ENCODE measurements around the gene STXBP1. TPM values are rescaled to one million over a fixed set of nuclear protein-coding genes. Genes with fewer than 3 reads are reported as not detected.

The STXBP1 gene
- total and polyA plus RNA-seq, 2 experiments from 2014 or later = 48.6 to 50.4 TPM

DNA sequence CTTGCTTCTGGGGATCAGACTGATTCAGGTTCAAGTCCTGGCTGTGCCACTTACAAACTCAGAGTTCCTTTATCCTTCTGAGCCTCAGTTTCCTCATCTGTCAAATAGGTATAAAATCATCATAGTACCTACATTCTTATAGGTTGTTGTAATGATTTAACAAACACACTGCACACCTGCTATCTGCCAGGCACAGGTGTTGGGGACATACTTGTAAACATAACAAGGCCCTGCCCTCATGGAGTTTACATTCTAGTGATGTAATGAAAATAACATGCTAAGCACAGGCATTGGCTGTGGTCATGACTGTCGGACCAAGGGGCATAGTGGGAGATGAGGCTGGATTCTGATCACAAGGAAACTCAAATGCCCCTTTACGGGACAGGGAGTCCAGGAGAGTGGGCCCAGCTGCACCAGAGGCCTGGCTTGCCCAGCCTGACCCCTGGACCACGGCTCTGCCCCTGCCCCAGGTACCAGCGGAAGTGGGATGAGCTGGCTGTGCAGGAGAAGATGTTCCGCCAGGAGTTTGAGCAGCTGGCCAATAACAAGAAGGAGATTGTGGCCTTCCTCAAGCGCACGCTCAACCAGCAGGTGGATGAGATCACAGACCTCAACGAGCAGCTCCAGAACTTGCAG is 97.0 kb downstream of the STXBP1 start (continued):
- TF ChIP-seq REST (IDR thresholded peaks at IDR 0.05; ENCODE audit: unreplicated experiment) = no peak
- TF ChIP-seq, protein P1, sequence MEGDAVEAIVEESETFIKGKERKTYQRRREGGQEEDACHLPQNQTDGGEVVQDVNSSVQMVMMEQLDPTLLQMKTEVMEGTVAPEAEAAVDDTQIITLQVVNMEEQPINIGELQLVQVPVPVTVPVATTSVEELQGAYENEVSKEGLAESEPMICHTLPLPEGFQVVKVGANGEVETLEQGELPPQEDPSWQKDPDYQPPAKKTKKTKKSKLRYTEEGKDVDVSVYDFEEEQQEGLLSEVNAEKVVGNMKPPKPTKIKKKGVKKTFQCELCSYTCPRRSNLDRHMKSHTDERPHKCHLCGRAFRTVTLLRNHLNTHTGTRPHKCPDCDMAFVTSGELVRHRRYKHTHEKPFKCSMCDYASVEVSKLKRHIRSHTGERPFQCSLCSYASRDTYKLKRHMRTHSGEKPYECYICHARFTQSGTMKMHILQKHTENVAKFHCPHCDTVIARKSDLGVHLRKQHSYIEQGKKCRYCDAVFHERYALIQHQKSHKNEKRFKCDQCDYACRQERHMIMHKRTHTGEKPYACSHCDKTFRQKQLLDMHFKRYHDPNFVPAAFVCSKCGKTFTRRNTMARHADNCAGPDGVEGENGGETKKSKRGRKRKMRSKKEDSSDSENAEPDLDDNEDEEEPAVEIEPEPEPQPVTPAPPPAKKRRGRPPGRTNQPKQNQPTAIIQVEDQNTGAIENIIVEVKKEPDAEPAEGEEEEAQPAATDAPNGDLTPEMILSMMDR (conservative IDR thresholded peaks at IDR 0.05; ENCODE audit: low read depth in 2 of 2) = no peak
- TF ChIP-seq JUNB (IDR thresholded peaks at IDR 0.05; ENCODE audit: unreplicated experiment) = no peak
- no peak for TF ChIP-seq ZNF114 (CRISPR knock-in tag; IDR thresholded peaks at IDR 0.05)

DNA sequence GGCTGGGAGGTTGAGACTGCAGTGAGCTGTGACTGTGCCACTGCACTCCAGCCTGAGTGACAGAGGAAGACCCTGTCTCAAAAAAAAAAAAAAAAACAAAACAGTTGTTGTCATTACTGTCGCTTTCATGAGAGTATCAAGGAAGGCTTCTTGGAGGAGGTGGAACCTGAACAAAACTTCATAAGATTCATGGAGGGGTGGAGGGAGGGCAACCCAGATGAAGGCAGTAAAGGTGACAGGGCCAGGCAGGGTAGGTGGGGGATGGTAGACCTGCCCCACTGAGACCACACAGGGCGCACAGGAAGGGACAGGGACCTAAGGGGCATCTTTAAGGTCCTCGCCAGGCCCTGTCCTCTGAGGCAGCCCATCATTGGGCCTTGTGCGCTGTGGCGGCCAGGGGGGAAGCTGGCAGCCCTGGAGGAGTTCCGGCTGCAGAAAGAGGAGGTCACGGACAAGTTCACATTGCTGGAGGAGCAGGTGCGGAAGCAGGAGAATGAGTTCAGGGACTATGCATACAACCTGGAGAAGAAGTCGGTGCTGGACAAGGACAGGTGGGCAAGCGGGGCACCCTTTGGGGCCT is 98.2 kb downstream of the STXBP1 start:
- Histone ChIP-seq H3K36me3 (ENCODE audit: insufficient read depth) (no peaks in the 10 kb centered on the region), H2AFZ (no peak overlapping the region), H3K4me1 (ENCODE audit: insufficient read depth) (peaks cover 15% of the 10 kb centered on the region), H3K4me3 (no peak overlapping the region), H3K4me2 (no peak overlapping the region), H3K27ac (ENCODE audit: low read depth) (no peak overlapping the region), H3K27me3 (ENCODE audit: insufficient read depth) (no peaks in the 10 kb centered on the region), H3K9me2 (ENCODE audit: insufficient read depth) (no peaks in the 10 kb centered on the region), H4K20me1 (replicated peaks; ENCODE audit: insufficient read depth) (no peaks in the 10 kb centered on the region), H3K79me2 (replicated peaks; ENCODE audit: insufficient read depth) (no peaks in the 10 kb centered on the region), H3F3A (replicated peaks; ENCODE audit: low read depth) (0 out of 2 replicates have a peak, but pooled peaks cover 12% of the 10 kb centered on the region)
- H3K36me3 Mint-ChIP-seq (ENCODE audit: low read depth) = no peaks in the 10 kb centered on the region; the same call in 2 of the 3 replicates
- DNase-seq (ENCODE audit: low spot score) (no peak), ATAC-seq (no peak)
- H3K9me3 Mint-ChIP-seq = peaks cover 4% of the 10 kb centered on the region; the same call in 2 of the 3 replicates
- H3K4me3 Mint-ChIP-seq = no peak overlapping the region
- H3K27me3 Mint-ChIP-seq (ENCODE audit: insufficient read depth, low read depth, poor library complexity) = peaks cover 14% of the 10 kb centered on the region
- peak overlapping the region; percentile 60; the same call in 1 of the 2 replicates for H3K27ac Mint-ChIP-seq
- H3K4me1 Mint-ChIP-seq = peaks cover 34% of the 10 kb centered on the region
- no peak for TF ChIP-seq ETS1 (IDR thresholded peaks at IDR 0.05)

Data from GM23338 (cell line).